Activated CD8-positive, alpha-beta memory T cell treated with anti-CD3 and anti-CD28 coated beads, Interleukin-2, amount 50 U/mL, for 24 hours (primary cell): ENCODE measurements around the gene ITPRIP.

Source experiments
- DNase-seq: peaks from one replicate; pipeline ENCODE4 v3.0.0-alpha.2; 2020; ENCODE audit errors: extremely low read depth

ITPRIP gene

DNA sequence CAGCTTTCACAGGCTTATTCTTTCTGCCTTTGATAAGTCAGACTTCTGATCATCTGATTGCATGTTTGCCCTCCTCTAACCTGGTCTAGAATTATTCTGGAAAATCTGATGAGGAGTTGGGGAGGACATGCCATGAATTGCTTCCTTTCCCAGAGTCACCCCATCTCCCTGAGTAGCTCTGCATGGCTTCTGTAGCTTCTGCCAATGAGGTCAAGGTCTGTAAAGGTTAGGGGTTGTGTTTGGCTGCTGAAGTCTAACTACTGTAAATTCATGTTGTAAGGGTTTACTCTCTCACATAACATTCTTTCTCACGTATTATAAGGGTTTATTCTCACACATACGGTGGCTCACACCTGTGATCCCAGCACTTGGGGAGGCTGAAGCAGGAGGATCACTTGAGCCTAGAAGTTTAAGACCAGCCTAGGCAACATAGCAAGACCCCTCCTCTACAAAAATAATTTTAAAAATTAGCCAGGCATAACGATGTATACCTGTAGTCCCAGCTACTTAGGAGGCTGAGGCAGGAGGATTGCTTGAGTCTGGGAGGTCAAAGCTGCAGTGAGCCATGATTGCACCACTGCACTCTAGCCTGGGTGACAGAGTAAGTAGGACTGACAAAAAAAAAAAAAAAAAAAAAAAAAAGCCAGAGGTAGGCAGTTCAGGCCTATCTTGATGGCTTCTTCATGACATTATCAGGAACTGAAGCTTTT is 58.6 kb downstream of the ITPRIP start:
- DNase-seq = no peak

DNA sequence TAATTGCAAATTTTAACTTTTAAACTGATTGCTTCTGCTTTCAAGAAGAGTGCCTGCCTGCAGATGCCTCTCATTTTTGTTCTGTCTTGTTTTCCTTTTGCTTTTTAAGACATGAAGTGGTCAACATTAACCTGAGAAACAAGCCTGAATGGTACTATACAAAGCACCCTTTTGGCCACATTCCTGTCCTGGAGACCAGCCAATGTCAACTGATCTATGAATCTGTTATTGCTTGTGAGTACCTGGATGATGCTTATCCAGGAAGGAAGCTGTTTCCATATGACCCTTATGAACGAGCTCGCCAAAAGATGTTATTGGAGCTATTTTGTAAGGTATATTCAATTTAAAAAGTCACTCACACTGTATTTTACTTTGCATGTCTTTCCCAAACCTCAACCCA is 60.5 kb downstream of the ITPRIP start:
- DNase-seq = no peak

DNA sequence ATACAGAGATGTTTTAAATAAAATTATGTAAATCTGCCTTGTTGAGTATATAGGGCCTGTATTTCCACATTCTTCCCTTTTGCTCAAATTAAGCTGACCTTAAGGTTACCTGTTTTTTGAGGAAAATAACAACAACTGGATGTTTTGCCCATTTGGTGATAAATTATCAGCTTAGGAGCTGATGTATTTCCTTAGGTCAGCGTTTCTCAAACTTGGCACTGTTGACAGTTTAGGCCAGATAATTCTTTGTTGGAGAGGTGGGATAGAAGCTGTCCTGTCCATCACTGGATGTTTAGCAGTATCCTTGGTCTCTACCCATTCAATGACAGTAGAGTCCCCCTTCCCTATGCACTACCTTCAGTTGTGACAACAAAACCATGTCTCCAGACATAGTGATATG is 62.1 kb downstream of the ITPRIP start:
- no peak for DNase-seq

DNA sequence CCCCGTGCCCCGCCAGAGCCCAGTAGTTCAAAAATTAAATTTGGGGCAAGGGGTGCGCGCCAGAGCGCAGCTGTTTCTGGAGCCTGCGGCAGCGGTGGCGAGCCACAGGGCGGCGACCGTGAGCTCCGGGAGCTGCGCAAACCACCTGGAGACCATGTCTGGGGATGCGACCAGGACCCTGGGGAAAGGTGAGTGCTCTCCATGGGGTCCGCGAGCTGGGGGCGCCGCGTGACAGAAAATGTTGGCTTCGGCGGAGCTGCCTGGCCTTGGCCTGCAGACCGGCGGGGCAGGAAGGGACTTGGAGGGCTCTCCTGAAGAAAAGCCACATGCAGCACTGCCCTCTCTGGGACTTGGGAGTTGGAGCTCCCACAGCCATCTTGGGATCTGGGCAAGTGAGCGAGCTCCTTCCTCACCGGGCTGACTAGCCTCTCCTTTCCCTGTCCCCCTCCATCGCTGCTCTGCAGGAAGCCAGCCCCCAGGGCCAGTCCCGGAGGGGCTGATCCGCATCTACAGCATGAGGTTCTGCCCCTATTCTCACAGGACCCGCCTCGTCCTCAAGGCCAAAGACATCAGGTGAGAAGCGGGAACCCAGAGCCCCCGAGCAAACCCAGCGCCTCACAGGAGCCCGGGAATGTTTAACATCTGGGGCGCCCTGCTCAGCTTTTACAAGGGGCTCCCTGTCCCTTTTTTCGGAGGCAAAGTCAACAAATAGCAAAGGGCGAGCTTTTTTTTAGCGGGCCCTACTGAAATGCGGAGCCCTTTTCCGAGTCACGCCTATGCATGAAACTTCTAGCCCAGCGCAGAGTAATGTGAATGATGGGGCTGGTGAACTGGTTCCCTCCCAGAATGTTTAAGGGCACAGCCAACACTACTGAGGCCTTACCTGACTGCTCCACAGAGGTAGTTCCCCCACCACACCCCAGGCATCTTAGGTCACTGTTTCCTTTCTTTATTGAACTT is 63.2 kb downstream of the ITPRIP start:
- DNase-seq = no peak

DNA sequence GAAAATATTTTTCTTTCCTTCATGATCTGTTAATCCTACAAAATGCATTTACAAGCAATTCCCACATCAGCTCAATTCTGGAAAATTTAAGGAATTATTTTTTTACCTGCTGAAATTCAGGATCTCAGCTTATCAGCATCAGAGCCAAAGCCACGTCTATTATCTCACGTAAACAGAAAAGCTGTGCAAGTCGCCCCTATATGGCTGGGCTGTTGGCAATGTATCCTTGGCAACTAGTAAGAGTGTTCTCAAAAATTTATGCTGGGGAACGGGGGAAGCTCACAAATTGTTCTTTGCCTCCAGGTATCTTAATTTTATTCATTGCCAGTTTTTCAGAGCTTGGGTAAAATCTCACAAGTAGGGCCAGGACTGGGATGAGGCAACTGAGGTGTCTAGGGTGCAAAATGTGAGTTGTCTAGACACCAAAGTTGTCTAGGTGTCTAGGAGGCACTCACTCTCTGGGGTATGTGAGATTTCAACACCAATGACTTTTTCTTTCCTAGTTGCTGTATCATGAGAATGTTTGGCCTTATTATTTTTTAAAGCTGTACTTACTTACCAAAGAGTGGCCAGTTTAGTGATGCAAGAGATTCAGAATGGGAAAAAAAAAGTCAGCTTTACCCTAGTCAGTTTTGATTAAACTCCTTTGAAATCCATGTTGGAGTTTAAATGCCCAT is 64.2 kb downstream of the ITPRIP start:
- no peak for DNase-seq

DNA sequence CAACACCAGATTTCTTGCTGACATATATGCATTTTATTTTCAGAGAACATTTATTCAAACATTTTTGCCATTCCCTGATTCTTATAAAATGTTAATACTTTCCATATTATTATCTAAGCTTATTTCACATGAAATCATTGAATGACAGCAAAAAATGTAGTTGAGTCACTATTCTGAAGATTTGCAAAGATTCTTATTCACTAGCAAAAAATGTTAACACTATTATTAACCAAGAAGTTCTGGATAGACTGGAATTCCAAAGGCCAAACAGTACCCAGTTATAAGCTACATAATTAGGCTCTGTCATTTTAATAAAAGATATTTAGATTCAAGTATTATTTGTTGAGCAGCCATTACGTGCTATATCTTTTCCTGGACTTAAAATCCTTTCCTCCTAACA is 65.0 kb downstream of the ITPRIP start:
- DNase-seq = no peak

DNA sequence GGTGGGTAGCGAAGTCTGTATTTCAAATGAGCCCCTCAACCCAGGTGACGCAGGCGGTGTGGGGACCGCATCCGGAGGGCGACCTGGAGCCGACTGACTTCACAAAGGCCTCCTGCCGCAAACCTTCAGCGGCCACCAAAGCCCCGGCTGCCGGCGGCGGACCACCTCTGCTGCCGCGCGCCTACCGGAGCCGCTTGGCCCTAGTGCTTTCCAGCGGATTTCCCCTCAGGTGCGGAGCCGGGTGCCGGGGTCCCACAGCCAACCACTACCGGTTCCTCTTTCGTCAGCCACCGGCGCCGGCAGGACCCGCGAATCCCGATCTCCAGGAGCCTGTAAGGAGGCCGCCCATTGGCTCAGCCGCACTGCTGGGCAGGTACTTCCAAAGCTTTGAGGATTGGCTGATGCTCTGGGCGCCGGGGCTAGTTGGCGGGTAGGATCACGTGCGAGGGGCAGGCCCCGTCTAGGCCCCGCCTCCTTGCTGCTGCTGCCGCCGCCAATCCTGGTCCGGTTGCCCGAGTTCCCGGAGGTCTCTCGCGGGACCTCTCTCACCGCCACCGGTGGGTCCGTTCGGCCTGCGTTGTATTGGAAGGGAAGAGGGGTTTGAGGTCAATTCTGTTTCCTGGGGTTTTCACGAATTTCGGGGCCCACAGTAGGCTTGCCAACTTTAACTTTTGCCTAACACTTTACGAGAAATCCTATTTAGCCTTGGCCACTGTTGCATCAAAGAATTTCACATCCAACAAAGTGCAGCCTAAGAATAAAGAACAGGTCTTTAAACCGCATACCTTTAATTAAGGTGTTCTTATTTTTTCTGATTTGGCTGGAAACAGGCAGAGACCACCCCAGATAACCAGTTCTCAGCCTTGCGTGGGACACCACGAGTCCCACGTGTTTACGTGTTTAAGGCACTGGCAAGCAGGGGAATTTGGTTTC is 69.3 kb downstream of the ITPRIP start, which contains the start of gene GSTO2:
GSTO2 (plus strand) TSS at position 472 of the 933 bp plus-strand sequence. CDS start 5,732 bp downstream, outside the sequence.
- DNase-seq = peak; percentile 97

DNA sequence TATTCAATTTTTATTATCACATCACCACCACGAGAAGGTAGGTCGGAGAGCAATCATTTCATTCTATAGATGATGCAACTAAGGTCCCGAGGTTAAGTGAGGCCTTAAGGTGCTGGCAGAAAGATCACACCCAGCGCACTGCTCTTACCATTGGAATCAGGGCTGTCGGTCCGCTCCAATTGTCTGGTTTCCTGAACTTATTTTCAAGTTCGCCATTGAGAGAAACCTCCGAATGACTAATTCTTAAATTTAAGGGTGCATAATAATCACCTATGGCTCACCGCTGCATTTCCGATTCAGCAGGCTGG is 69.9 kb downstream of the ITPRIP start:
- no peak for DNase-seq

DNA sequence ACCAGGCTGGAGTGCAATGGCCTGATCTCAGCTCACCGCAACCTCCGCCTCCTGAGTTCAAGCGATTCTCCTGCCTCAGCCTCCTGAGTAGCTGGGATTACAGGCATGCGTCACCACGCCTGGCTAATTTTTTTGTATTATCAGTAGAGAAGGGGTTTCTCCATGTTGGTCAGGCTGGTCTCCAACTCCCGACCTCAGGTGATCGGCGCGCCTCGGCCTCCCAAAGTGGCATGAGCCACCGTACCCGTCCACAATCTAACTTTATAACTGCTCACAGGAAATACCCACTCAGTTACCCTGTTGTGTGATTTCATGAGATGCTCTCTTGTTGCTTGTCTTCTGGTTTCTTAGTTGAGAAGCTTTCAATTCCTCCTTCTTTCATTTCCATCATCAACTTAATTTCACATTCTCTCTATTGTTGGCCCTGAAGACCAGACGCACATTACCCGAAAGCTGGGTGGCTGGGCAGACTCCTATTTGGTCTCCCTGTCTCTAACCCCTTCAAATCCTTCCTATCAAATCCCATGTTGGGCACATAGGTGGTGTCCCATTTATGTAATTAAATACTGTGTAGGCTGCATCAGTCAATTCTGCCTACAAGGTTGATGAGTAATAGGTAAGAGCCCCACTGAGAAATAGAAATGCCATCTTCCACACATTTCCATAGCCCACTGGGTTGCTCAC is 70.4 kb downstream of the ITPRIP start:
- DNase-seq = no peak

DNA sequence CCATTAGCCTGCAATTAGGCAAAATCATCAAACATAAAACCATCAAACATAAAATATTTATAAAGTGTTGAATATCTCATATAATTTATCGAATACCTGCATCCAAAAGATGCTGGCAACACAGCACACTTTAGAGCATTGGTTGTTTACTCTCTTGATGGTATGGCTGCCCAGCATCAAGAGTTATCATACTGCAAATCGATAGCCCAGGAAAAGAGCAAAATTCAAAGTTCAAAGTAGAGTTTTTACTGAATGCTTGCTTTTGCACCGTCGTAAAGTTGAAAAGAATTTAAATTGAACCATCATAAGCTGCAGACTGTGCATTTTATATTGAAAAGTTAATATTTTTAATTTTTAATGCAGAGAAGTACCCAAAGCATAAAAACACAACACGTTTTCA is 73.5 kb downstream of the ITPRIP start:
- DNase-seq = no peak

DNA sequence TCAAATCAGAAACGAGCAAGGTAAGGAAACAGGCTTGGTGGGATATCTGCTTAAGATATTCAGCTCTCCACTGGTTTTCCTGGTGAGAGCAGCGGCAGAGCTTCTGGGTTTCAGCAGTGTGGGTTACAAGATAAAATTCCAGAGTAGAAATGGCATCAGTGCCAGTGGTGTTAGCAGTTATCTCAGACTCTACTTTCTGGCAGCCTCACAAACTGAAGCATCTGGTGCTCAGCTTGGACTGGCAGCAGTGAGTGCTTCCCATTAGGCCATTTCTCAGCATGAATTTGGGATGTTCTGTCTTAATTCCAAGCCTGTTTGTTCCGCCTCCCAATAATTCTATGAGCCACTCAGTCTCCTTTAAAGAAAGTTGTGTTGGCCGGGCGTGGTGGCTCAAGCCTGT is 76.2 kb downstream of the ITPRIP start:
- DNase-seq = no peak

DNA sequence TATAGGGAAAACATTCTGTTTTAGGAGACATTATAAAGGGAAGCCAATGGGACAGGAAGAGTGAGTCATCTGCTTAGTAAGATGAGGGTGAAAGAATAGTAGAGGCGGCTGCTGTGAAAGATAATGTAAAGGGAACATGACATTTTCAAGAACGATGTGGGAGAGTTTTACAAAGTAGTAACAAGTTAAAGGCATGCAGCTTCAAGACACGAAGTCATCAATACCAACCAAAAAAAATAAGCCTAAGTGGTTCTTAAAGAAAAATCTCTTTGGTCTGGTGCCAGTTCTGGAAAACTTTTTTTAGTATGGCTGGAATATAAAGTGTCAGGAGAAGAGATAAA is 77.5 kb downstream of the ITPRIP start:
- DNase-seq = no peak

DNA sequence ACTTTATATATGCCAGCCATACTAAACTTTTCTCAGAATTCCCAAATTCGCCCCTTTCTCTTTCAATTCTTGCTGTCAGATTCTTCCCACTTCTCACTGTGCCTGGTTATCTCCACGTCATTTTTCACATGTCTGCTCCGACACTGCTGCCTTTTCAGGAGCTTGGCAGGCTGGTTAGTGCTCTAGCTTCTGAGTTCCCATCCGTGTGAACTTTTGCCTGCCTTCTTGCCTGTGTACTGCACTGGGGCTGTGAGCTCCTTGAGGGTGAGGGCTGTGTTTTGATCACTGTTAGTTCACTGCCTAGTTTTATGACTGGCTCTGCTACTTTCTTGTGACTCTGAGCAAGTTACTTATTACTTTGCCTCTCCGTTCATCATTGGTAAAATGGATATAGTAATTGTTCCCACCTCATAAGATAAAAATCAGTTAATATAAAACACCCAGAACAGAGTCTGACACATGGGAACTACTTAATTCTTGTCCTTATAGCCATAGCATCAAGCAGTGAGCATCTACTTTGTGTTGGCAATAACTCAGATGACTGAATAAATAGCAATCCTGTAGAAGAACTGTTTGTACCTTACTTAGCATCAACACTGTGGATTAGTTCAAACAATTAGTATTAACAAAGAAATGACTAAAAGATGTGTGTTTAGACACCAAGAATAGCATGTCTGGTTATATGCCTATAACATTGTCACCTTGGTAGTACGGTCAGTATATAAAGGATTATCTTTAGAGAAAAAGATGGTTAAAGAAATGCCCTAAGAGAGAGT is 78.1 kb downstream of the ITPRIP start:
- no peak for DNase-seq
